ENCODE measurements around the gene LRRC8D.

The LRRC8D gene

GRCh38 chr1:89941110-89941766 lies 120.4 kb downstream of the LRRC8D start:
- peak; percentile 31 for DNase-seq (ENCODE audit: low spot score)

GRCh38 chr1:89942014-89942413 lies 121.2 kb downstream of the LRRC8D start:
- no peak for DNase-seq (ENCODE audit: low spot score)

- no peak for DNase-seq (ENCODE audit: low spot score)
Measured at GRCh38 chr1:89942825-89943658, 122.2 kb downstream of the LRRC8D start.

DNA sequence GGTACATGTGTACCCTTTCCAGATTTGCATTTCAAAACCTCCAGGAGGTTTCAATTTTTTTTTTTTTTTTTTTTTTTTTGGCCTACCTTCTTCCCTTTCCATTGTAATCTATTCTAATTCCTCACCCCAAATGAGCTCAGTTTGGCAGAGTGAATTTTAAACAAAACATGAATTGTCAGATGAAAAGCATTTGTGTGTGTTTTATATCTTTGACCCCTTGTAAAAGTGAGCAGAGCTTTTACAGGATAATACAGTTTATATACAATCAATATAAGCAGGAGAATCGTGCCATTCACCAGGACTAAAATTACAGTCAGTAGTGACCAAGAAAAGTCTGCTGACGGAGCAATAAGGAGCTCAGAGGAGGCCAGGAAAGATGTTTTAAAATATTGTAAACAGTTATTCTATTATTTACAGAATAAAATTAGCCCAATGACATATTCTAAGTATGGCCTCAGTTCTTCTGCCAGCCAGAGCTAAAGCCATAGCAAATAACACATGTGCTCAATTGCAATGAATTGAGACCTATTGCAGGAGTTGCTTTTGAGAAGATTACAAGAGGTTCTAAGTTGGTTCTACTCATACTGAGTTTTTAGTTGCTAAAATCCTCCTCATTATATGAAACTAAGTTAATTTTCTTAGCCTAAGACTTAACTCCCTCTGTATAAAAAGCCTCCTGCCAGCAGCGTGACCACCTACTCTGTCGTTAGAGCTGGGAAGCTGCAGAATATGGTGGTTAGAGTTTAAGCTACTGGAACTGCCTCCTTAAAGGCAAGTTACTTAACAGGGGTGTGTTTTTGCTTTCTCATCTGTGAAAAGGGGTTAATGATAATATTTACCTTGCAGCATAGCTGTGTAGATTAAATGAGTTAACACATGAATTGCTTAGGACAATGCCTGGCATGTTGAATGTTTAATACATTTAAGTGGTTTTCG lies 123.3 kb downstream of the LRRC8D start:
- DNase-seq (ENCODE audit: low spot score), result no peak

DNA sequence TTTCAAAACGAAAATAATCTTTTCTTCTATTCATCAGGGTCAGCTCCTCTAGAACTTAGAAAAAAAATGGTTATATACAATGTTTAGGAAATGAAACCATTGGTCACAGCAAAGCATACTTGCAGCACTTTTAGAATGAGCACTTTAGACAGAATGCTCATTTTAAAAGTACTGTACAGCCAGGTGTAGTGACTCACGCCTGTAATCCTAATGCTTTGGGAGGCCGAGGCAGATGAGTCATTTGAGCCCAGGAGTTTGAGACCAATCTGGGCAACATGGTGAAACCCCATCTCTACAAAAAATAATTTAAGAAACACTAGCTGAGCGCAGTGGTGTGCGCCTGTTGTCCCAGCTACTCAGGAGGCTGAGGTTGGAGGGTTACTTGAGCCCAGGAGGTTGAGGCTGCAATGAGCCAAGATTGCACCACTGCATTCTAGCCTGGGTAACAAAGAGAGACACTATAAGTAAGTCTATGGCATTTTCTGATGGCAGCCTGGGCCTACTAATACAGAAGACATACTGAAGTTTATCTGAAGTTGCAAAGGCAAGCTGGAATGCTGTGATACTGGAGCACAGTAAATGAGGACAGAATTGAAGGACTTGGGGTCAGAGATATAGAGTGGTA lies 125.1 kb downstream of the LRRC8D start:
- no peak for DNase-seq (ENCODE audit: low spot score)

DNA sequence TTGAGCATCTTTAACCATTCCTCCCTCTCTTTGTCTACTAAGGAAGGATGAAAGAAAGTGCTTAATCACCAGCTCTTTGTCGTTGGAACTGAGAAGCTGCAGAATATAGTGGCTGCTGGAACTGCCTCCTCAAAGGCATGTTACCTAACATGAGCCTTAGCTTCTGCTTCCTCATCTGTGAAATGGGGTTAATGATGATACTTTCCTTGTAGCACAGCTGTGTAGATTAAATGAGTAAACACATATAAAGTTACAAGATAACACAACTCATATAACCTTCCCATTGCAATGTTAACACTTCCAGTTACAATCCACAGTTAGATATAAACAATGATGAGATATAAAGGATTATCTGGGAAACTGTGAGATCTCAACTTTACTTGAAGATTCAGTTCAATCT lies 125.7 kb downstream of the LRRC8D start:
- no peak for DNase-seq (ENCODE audit: low spot score)

DNA sequence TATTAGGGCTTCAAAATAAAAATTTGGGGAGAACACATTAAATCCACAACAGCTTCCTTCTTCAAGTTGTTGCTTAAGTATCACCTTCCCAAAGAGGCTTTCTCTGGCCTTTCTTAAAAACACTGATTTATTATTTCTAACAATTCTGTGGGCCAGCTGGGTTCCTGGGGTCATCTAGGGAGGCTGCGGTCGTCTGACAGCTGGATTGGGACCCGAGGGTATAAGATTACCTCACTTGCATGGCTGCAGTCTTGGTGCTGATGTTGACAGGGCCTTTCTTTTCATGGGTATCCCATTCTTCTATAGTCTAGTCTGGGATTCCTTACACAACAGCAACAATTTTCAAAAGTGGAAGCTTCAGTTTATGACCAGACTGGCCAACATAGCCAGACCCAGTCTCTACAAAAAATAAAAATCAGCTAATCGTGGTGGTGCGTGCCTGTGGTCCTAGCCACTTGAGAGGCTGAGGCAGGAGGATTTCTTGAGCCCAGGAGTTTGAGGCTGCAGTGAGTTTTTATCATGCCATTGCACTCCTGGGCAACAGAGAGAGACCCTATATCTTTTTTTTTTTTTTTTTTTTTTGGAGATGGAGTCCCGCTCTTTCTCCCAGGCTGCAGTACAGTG lies 128.0 kb downstream of the LRRC8D start:
- DNase-seq (ENCODE audit: low spot score), result no peak

DNA sequence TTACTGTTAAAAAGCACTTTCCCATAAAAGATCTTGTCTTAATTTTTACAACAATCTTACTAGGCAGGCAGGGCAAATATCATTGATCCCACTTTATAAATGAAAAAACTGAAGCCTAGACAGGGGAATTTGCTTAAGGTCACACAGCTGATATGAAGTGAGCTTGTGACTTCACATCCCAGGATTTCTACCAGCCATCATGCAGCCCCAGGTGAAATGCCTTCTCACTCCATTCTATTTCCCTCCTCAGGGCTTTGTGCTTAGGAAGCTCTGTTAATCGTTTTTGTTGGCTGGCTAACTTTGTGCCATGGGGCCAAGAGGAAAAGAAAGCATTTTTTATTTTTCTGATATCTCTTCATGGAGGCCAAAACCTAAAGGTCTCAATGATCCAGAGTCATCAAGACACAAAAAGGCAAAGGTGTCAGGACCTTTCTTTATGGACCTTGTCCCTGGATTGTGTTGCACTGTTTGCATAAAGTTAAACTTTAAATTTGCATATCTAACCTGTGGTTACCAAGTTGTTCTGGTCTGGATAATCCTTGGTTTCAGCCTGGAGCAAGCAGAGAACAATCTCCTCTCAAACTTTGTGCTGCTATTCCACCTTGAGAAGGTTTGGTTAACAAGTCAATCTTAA lies 129.3 kb downstream of the LRRC8D start:
- no peak for DNase-seq (ENCODE audit: low spot score)

DNA sequence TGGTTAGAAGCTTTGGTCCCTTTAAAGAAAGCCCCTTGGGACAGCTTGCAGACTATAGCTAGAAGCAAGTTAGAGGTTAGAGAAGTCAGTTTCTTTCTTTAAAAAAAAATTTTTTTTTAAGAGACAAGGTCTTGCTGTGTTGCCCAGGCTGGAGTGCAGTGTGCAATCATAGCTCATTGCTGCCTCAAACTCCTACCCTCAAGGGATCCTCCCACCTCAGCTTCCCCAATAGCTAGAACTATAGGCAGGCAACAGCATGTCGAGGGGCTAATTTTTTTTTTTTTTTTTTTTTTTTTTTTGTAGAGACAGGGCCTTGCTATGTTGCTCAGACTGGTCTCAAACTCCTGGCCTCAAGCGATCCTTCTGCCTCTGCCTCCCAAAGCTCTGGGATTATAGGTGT lies 129.9 kb downstream of the LRRC8D start:
- DNase-seq (ENCODE audit: low spot score), result no peak

DNA sequence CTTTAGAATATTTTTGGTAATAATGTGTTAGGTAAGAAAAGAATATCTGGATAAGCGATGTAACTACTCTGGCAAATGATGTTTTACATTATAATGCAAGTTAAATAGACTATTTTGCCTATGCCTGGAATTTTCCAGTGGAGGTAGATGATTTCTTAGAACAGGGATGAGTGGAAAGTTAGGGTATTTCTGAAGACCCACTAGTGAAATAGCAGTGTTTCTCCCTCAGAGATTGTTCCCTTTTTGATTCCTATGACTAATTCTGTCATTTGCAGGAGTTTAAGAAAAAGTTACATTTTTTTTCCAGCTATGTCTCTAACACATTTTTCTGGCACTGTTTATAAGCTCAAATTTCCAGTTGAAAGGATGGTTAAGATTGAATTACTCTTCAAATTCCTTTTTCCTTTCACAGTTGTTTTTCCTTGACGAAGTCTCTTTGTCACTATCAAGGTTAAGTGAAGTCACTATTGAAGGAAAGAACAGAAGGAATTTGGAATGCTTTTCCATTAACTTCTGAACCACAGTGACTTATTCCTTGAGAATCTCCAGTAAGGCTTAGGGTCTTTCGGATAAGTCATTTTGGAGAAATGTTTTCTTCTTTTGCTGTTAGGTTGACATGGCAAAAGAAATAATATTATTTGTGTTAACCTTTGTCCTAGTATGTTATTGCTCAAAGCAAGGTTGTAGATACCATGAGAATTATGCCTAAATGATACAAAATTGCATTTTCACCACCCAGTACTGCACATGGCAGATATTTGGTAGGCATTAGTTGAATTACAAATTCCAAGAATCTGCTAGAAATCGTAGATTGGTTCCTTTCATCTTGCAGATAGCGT lies 131.2 kb downstream of the LRRC8D start:
- DNase-seq (ENCODE audit: low spot score), result no peak

DNA sequence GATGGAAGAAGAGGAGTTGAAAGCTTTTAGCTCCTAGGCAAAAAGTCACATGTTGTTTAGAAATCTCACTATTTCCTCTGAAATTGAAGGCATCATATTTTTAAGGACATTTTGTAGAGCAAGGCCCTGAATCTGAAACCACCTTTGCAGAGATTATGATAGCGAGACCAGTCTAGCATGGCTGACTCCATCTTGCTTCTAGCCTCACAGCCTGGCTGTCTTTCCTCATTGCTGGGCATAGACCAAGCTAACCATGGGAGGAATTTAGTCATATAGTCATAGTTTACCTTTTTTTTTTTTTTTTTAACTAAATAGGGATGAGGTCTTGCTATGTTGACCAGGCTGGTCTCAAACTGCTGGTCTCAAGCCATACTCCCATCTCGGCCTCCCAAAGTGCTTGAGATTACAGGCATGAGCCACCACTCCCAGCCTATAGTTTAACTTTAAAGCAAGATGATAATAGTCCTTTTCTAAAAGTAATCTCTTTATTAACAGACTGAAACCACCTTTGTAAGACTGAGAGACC lies 131.8 kb downstream of the LRRC8D start:
- no peak for DNase-seq (ENCODE audit: low spot score)

DNA sequence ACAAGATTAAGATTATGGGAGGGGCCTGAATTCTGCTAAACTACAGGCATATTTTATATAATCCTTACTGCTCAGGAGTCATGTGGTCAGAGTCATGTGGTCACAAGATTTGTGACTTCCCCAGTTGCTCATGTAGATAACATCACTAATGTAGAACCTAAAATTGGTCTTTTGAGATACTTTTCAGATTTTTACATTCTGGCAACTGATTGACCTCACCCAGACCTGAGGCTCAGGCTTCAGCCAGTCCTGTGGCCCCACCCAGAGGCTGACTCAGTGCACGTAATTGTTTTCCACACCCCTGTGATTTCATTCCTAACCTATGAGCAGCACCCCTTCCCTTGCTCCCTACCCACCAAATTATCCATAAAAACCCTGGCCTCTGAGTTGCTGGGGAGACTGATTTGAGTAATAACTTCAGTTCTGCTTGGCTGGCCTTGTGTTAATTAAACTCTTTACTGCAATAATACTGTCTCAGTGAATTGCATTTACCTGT lies 132.3 kb downstream of the LRRC8D start:
- DNase-seq (ENCODE audit: low spot score), result peak; percentile 29

DNA sequence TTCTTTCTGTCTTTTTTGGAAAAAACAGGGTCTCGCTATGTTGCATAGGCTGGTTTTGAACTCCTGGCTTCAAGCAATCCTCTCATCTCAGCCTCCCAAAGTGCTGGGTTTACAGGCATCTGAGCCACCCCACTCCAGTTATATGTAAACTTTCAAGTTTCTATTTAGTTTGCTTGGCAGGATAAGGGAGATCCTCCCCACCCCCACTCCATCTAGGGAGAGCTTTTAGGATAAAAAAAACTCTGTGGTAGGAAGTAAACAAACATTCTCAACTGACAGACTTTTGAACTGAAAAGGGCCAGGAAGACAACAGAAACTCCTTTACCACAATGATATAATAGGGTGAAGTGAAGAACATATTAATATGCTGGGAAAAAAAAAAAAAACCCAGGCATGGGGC lies 133.1 kb downstream of the LRRC8D start:
- DNase-seq (ENCODE audit: low spot score), result no peak

- no peak for DNase-seq (ENCODE audit: low spot score)
Measured at GRCh38 chr1:89954401-89954800, 133.6 kb downstream of the LRRC8D start.

DNA sequence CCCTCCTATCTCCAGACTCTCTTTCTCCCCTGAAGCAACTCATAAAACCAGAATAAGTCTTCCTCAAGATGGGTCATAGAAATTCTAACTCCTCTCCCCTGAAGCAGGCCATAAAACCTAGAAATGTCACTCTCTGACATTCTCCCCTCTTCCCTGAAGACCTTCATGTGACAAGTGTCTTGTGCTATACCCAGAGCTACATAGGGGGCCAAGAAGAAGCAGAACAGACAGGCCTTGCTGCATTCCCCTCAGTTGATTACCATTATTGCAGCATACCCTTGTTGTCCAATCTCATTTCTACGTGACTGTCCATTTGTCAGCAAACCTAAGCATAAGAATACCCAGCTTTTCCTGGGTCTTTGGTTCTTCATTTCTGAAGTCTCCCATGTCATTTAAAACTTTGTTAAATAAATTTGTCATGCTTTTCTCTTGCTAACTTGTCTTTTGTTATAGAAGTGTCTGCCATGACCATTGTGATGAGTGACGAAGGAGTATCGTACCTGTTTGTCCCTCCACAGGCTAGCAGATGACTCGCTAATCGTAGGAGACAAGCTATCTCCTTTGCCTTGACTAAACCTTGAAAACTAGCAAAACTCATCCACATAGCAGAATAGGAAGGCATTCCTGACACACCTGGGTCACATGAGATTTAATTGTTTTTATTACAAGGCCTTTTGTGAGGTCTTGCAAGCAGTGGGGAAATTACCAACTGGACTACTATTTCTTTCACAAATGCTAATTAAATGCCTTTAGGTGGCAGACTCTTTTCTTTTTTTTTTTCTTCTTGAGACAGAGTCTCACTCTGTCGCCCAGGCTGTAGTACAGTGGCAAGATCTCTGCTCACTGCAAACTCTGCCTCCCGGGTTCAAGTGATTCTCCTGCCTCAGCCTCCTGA lies 134.7 kb downstream of the LRRC8D start:
- DNase-seq (ENCODE audit: low spot score), result no peak

- DNase-seq (ENCODE audit: low spot score), result no peak
Measured at GRCh38 chr1:89957107-89957506, 136.3 kb downstream of the LRRC8D start.

GRCh38 chr1:89958851-89959654 lies 138.2 kb downstream of the LRRC8D start:
- no peak for DNase-seq (ENCODE audit: low spot score)

DNA sequence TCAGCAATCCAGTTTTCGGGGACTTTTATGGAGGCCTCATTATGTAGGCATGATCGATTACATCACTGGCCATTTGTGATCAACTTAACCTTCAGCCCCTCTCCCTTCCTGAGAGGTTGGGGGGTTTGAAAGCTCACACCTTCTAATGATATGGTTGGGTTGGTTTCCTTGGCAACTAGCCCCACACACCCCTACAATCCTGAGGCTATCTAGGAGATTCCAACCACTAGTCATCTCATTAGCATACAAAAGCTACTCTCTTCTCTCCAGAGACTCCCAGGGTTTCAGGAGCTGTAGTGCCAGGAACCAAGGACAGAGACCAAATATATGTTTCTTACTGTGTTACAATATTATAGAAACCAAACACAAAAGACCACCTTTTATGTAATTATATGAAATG lies 138.9 kb downstream of the LRRC8D start:
- no peak for DNase-seq (ENCODE audit: low spot score)

All from NAMALWA (cell line).